Endothelial cell of umbilical vein (primary cell): ENCODE measurements around the gene KCND2.
"Not testable (repeated sequence)": the region's sequence is repeated elsewhere in the genome, so short reads cannot be mapped to it uniquely, and the experiment has no call there.

Experiments used
- CTCF ChIP-seq, 2 donors: IDR thresholded peaks; 1 replicate in 1 of 2; 2 replicates in 1 of 2; pipeline ENCODE4 v1.5.1; 2011; ENCODE audit warnings: low read length in 2 of 2, mild to moderate bottlenecking in 2 of 2, moderate library complexity in 2 of 2, control low read depth in 1 of 2, inconsistent platforms in 1 of 2, low read depth in 1 of 2; ENCODE audit not compliant: insufficient read depth in 1 of 2; ENCODE audit errors: extremely low read depth in 1 of 2
- JUN ChIP-seq: IDR thresholded peaks from 2 replicates; pipeline ENCODE4 v1.6.1; 2011; ENCODE audit warnings: borderline replicate concordance, low read depth; ENCODE audit not compliant: insufficient read length, insufficient read depth
- MAX ChIP-seq: IDR thresholded peaks from 2 replicates; pipeline ENCODE4 v1.6.1; 2011; ENCODE audit not compliant: insufficient read depth, insufficient read length
- MYC ChIP-seq: IDR thresholded peaks from one replicate; pipeline ENCODE4 v1.6.1; 2011; ENCODE audit warnings: mild to moderate bottlenecking, low read depth, low read length
- POLR2A ChIP-seq: IDR thresholded peaks from 2 replicates; pipeline ENCODE4 v1.6.1; 2012; ENCODE audit warnings: low read depth, mild to moderate bottlenecking, control low read depth, low read length

- TF ChIP-seq JUN; CTCF (IDR thresholded peaks at IDR 0.05; ENCODE audit: extremely low read depth in 1 of 2, insufficient read depth in 1 of 2, low read depth in 1 of 2, low read length in 2 of 2); POLR2A; MAX; MYC: not testable (repeated sequence)
Measured at GRCh38 chr7:120578657-120579056, 305.7 kb downstream of the KCND2 start.
